A549 (cell line): ENCODE data around the gene ZNF391. TPM values are rescaled to one million over a fixed set of nuclear protein-coding genes. Genes with fewer than 3 reads are reported as not detected.

ENCODE experiments used
- ATAC-seq, 2 experiments: fragments of 200-7000 bp in 1 of 2; fragments of >200 bp in 1 of 2; cut with Nextera tagmentation in 1 of 2; cut with Tn5 transposase in 1 of 2; 3 replicates each; pipeline versions ENCODE4 v1.8.0 to v1.9.1; 2018 to 2020; ENCODE audit warnings: mild to moderate bottlenecking in 1 of 2, moderate library complexity in 1 of 2
- CTCF ChIA-PET: fragments of 300-600 bp; sonication (Branson Sonifier 250); formaldehyde crosslinking; extraction: SDS; loops from one replicate; lab custom pipeline; 2021; ENCODE audit warnings: antibody characterized with exemption, inconsistent platforms; lab: Yijun Ruan, JAX
- POLR2A ChIA-PET: fragments of 350-600 bp; formaldehyde crosslinking; extraction: SDS; loops from one replicate; lab custom pipeline; 2021; ENCODE audit warnings: antibody characterized with exemption, inconsistent platforms; lab: Yijun Ruan, JAX
- DNase-seq, 2 experiments: peaks; one replicate each; pipeline versions ENCODE4 v3.0.0 to v3.0.0-alpha.2; 2011 to 2016; ENCODE audit warnings: low read depth in 1 of 2, low spot score in 1 of 2
- FAIRE-seq: peaks from 2 replicates; lab custom pipeline; 2011; peaks lifted over from hg19 to GRCh38; lab: Jason Lieb, UNC
- H3K27ac ChIP-seq, 2 experiments: fragments of >200 bp; sonication (Bioruptor Twin); formaldehyde crosslinking; 3 replicates each; pipeline ENCODE4 v1.5.1; 2016 to 2017
- H3K4me1 ChIP-seq: fragments of >200 bp; sonication (Bioruptor Twin); formaldehyde crosslinking; 3 replicates; pipeline ENCODE4 v1.6.1; 2016
- H3K4me2 ChIP-seq: fragments of >200 bp; sonication (Bioruptor Twin); formaldehyde crosslinking; 3 replicates; pipeline ENCODE4 v1.6.1; 2016
- H3K4me3 ChIP-seq: fragments of >200 bp; sonication (Bioruptor Twin); formaldehyde crosslinking; 3 replicates; pipeline ENCODE4 v1.5.1; 2016
- H3K9me3 ChIP-seq: fragments of >200 bp; sonication (Bioruptor Twin); formaldehyde crosslinking; 3 replicates; pipeline ENCODE4 v1.6.1; 2016
- CBX2 ChIP-seq: fragments of 200-600 bp; sonication (generic); IDR thresholded peaks from 2 replicates; pipeline ENCODE4 v1.6.1; 2016; ENCODE audit warnings: low read depth, mild to moderate bottlenecking, borderline replicate concordance
- CBX8 ChIP-seq: fragments of 200-600 bp; sonication (generic); IDR thresholded peaks from 2 replicates; pipeline ENCODE4 v1.6.1; 2016
- CHD2 ChIP-seq: fragments of 150-350 bp; IDR thresholded peaks from 2 replicates; pipeline ENCODE4 v1.6.1; 2014; ENCODE audit warnings: low read length; ENCODE audit not compliant: partially characterized antibody
- EHF ChIP-seq: fragments of 250-450 bp; sonication (Bioruptor Pico); IDR thresholded peaks from 2 replicates; pipeline ENCODE4 v1.5.0; 2020; ENCODE audit warnings: mild to moderate bottlenecking
- EHMT2 ChIP-seq: fragments of 200-600 bp; sonication (generic); IDR thresholded peaks from 2 replicates; pipeline ENCODE4 v1.6.1; 2016; ENCODE audit warnings: antibody characterized with exemption, low read depth, mild to moderate bottlenecking, moderate library complexity
- ESRRA ChIP-seq: fragments of 150-350 bp; IDR thresholded peaks from 2 replicates; pipeline ENCODE4 v1.6.1; 2014; ENCODE audit warnings: mild to moderate bottlenecking, low read length, borderline replicate concordance
- FOSL2 ChIP-seq, 2 experiments: fragments of 450-650 bp in 1 of 2; fragments of >200 bp in 1 of 2; sonication (Bioruptor Twin) in 1 of 2; formaldehyde crosslinking; IDR thresholded peaks; 2 replicates each; pipeline versions ENCODE4 v1.5.0 to v1.6.1; 2016 to 2020; ENCODE audit warnings: mild to moderate bottlenecking in 1 of 2, moderate library complexity in 1 of 2
- GATA3 ChIP-seq: IDR thresholded peaks from 2 replicates; pipeline ENCODE4 v1.6.1; 2012; ENCODE audit warnings: borderline replicate concordance
- HDAC2 ChIP-seq: fragments of 200-600 bp; sonication (generic); IDR thresholded peaks from 2 replicates; pipeline ENCODE4 v1.6.1; 2016
- HES2 ChIP-seq: fragments of >200 bp; sonication (Bioruptor Twin); formaldehyde crosslinking; IDR thresholded peaks from 2 replicates; pipeline ENCODE4 v1.6.1; 2016
- HOXB13 ChIP-seq: fragments of 250-450 bp; sonication (Bioruptor Pico); IDR thresholded peaks from 2 replicates; pipeline ENCODE4 v1.5.0; 2020; ENCODE audit warnings: low read depth, mild to moderate bottlenecking, moderate library complexity
- HOXB5 ChIP-seq: fragments of 250-450 bp; sonication (Bioruptor Pico); IDR thresholded peaks from 2 replicates; pipeline ENCODE4 v1.5.0; 2020; ENCODE audit warnings: mild to moderate bottlenecking, moderate library complexity
- MAZ ChIP-seq: fragments of 150-350 bp; IDR thresholded peaks from 2 replicates; pipeline ENCODE4 v1.6.1; 2014; ENCODE audit warnings: antibody characterized with exemption, low read depth, low read length, borderline replicate concordance
- MYC ChIP-seq: IDR thresholded peaks from 2 replicates; pipeline ENCODE4 v1.6.1; 2012; ENCODE audit warnings: mild to moderate bottlenecking, inconsistent platforms, low read length, improper control_type of control experiment, borderline replicate concordance
- NR3C1 ChIP-seq: fragments of >200 bp; sonication (Bioruptor Twin); formaldehyde crosslinking; IDR thresholded peaks from 3 replicates; pipeline ENCODE4 v1.6.1; 2017
- REST ChIP-seq: fragments of 200-600 bp; sonication (generic); IDR thresholded peaks from 2 replicates; pipeline ENCODE4 v1.6.1; 2016; ENCODE audit warnings: antibody characterized with exemption, mild to moderate bottlenecking, moderate library complexity
- RNF2 ChIP-seq: fragments of 200-600 bp; sonication (generic); IDR thresholded peaks from 2 replicates; pipeline ENCODE4 v1.6.1; 2016; ENCODE audit warnings: low read depth, mild to moderate bottlenecking, antibody characterized with exemption, moderate library complexity, borderline replicate concordance
- SMC3 ChIP-seq: fragments of >200 bp; sonication (Bioruptor Twin); formaldehyde crosslinking; IDR thresholded peaks from 3 replicates; pipeline ENCODE4 v1.6.1; 2018; ENCODE audit warnings: inconsistent platforms
- SREBF2 ChIP-seq: fragments of 450-650 bp; IDR thresholded peaks from 2 replicates; pipeline ENCODE4 v1.6.1; 2014; ENCODE audit warnings: mild to moderate bottlenecking, moderate library complexity
- WGBS: methylation state at CpG from one replicate; pipeline ENCODE4 v1.1.6; 2017; ENCODE audit errors: missing lambda C conversion rate; 5-methylcytosine and 5-hydroxymethylcytosine counted together
- polyA plus RNA-seq, 4 experiments: library from polyadenylated mRNA; depleted of rRNA in 3 of 4; stranded (reverse); fragments of >200 nt; fragmentation: RNase III in 1 of 4; extraction: RNeasy Plus Mini Kit Qiagen cat#74134 plus additional on column Dnase treatment in 1 of 4; gene quantifications; 2 replicates in 3 of 4; 3 replicates in 1 of 4; pipeline ENCODE4 v1.2.3, GENCODE V29; 2011 to 2017
- TF ChIP-seq, protein P1 (sequence below): fragments of 250-450 bp; sonication (Bioruptor Pico); IDR thresholded peaks from 2 replicates; pipeline ENCODE4 v1.5.0; 2021; ENCODE audit warnings: mild to moderate bottlenecking, moderate library complexity, borderline replicate concordance
- TF ChIP-seq, protein P2 (sequence below): IDR thresholded peaks from 2 replicates; pipeline ENCODE4 v1.6.1; 2012

The ZNF391 gene
- polyA plus RNA-seq, 2 of the 4 experiments (the other 2 are of a cell fraction): 0.48 to 0.52 TPM

- Histone ChIP-seq H3K9me3 (peaks cover 11% of the 10 kb centered on the region; the same call in 2 of the 3 replicates), H3K4me3 (no peak overlapping the region), H3K4me1 (no peaks in the 10 kb centered on the region), H3K4me2 (no peak overlapping the region), H3K27ac (no peak overlapping the region)
- WGBS: 14% methylated on average over 4 of the region's 4 CpGs
- DNase-seq (no peak), ATAC-seq (no peak), FAIRE-seq (no peak)
- no peak for TF ChIP-seq EHF (CRISPR knock-in tag)
- TF ChIP-seq HOXB13: no peak
- no peak for TF ChIP-seq HES2
- TF ChIP-seq MAZ: no peak
- no peak for TF ChIP-seq CHD2
- no peak for TF ChIP-seq RNF2
- no peak for TF ChIP-seq NR3C1
- no peak for TF ChIP-seq SMC3
- TF ChIP-seq FOSL2 (IDR thresholded peaks at IDR 0.05): no peak
- TF ChIP-seq FOSL2 (CRISPR knock-in tag; IDR thresholded peaks at IDR 0.05): no peak
- TF ChIP-seq, protein P1, sequence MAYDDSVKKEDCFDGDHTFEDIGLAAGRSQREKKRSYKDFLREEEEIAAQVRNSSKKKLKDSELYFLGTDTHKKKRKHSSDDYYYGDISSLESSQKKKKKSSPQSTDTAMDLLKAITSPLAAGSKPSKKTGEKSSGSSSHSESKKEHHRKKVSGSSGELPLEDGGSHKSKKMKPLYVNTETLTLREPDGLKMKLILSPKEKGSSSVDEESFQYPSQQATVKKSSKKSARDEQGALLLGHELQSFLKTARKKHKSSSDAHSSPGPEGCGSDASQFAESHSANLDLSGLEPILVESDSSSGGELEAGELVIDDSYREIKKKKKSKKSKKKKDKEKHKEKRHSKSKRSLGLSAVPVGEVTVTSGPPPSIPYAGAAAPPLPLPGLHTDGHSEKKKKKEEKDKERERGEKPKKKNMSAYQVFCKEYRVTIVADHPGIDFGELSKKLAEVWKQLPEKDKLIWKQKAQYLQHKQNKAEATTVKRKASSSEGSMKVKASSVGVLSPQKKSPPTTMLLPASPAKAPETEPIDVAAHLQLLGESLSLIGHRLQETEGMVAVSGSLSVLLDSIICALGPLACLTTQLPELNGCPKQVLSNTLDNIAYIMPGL (CRISPR knock-in tag): no peak
- TF ChIP-seq SREBF2: no peak
- no peak for TF ChIP-seq HDAC2
- TF ChIP-seq HOXB5 (CRISPR knock-in tag): no peak
- no peak for TF ChIP-seq REST
- TF ChIP-seq CBX8: no peak
- TF ChIP-seq CBX2: no peak
- TF ChIP-seq, protein P2, sequence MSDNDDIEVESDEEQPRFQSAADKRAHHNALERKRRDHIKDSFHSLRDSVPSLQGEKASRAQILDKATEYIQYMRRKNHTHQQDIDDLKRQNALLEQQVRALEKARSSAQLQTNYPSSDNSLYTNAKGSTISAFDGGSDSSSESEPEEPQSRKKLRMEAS: no peak
- TF ChIP-seq MYC: no peak
- ChIA-PET POLR2A (no interaction called here), CTCF (no interaction called here)
Observed at GRCh38 chr6:27439371-27439770, 50.8 kb downstream of the ZNF391 start.

DNA sequence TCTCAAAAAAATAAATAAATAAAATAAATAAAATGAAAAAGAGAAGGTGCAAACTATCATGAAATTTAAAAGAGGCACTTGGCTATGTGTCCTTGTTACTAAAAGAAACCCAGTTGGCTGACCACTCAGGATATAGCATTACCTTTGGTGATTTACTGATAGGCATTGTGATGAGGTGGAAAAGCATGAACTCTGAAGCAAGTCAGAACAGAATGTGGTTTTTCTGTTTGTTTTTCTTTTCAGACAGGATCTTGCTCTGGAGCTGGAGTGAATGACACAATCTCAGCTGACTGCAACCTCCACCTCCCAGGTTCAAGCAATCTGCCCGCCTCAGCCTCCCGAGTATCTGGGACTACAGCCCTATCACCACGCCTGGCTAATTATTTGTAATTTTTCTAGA, 52.4 kb downstream of the ZNF391 start:
- TF ChIP-seq REST: no peak
- TF ChIP-seq ESRRA: no peak
- TF ChIP-seq EHMT2: no peak
- TF ChIP-seq GATA3: no peak
- Histone ChIP-seq H3K27ac (no peak overlapping the region), H3K9me3 (peaks cover 15% of the 10 kb centered on the region; the same call in 1 of the 3 replicates), H3K4me2 (no peak overlapping the region), H3K4me1 (no peaks in the 10 kb centered on the region), H3K4me3 (no peak overlapping the region)
- ATAC-seq (no peak), FAIRE-seq (no peak), DNase-seq (no peak)
- 64% methylated on average over 3 of the region's 3 CpGs for WGBS
- ChIA-PET CTCF (no interaction called here), POLR2A (no interaction called here)
